SK-N-SH treated with all-trans-retinoic acid at 6 μM for 48 hours (cell line): ENCODE data around the gene FEV.

Experiments used
- ATAC-seq: fragments of 200-7000 bp; cut with Tn5 transposase; 3 replicates; pipeline ENCODE4 v1.9.1; 2020; ENCODE audit warnings: mild to moderate bottlenecking, moderate library complexity
- ARNTL ChIP-seq: fragments of 450-650 bp; formaldehyde crosslinking; IDR thresholded peaks from 2 replicates; pipeline ENCODE4 v1.5.0; 2020; ENCODE audit warnings: low read depth, mild to moderate bottlenecking, moderate library complexity, borderline replicate concordance
- BACH2 ChIP-seq: fragments of 250-450 bp; sonication (Bioruptor Pico); IDR thresholded peaks from 2 replicates; pipeline ENCODE4 v1.9.0; 2021; ENCODE audit warnings: mild to moderate bottlenecking, borderline replicate concordance
- CSDC2 ChIP-seq: fragments of 250-450 bp; sonication (Bioruptor Pico); IDR thresholded peaks from 2 replicates; pipeline ENCODE4 v1.5.0; 2020; ENCODE audit warnings: mild to moderate bottlenecking, moderate library complexity
- ESRRG ChIP-seq: fragments of 250-450 bp; sonication (Bioruptor Pico); IDR thresholded peaks from 2 replicates; pipeline ENCODE4 v1.6.1; 2021; ENCODE audit warnings: mild to moderate bottlenecking
- GLIS3 ChIP-seq: fragments of 250-450 bp; sonication (Bioruptor Pico); IDR thresholded peaks from 2 replicates; pipeline ENCODE4 v1.5.0; 2020; ENCODE audit warnings: mild to moderate bottlenecking, moderate library complexity
- ISL1 ChIP-seq: fragments of 250-450 bp; sonication (Bioruptor Pico); IDR thresholded peaks from 2 replicates; pipeline ENCODE4 v2.1.2; 2022; ENCODE audit warnings: mild to moderate bottlenecking, moderate library complexity
- OSR1 ChIP-seq: fragments of 250-450 bp; sonication (Bioruptor Pico); IDR thresholded peaks from 2 replicates; pipeline ENCODE4 v1.8.0; 2022; ENCODE audit warnings: moderate library complexity, mild to moderate bottlenecking, inconsistent platforms
- PPARA ChIP-seq: fragments of 250-450 bp; sonication (Bioruptor Pico); IDR thresholded peaks from 2 replicates; pipeline ENCODE4 v1.5.0; 2020; ENCODE audit warnings: mild to moderate bottlenecking, borderline replicate concordance
- RARB ChIP-seq: fragments of 250-450 bp; sonication (Bioruptor Pico); IDR thresholded peaks from 2 replicates; pipeline ENCODE4 v1.8.0; 2021; ENCODE audit warnings: mild to moderate bottlenecking, moderate library complexity
- SNAI2 ChIP-seq: fragments of 250-450 bp; sonication (Bioruptor Pico); IDR thresholded peaks from 2 replicates; pipeline ENCODE4 v1.5.0; 2020; ENCODE audit warnings: mild to moderate bottlenecking, moderate library complexity
- TCF4 ChIP-seq: fragments of 250-450 bp; sonication (Bioruptor Pico); IDR thresholded peaks from 2 replicates; pipeline ENCODE4 v1.8.0; 2021; ENCODE audit warnings: mild to moderate bottlenecking, moderate library complexity, borderline replicate concordance
- TOX ChIP-seq: fragments of 250-450 bp; sonication (Bioruptor Pico); IDR thresholded peaks from 2 replicates; pipeline ENCODE4 v1.8.0; 2021; ENCODE audit warnings: mild to moderate bottlenecking, moderate library complexity, borderline replicate concordance
- TSHZ2 ChIP-seq: fragments of 250-450 bp; sonication (Bioruptor Pico); IDR thresholded peaks from 2 replicates; pipeline ENCODE4 v1.5.0; 2020; ENCODE audit warnings: mild to moderate bottlenecking, moderate library complexity
- ZC3H10 ChIP-seq: fragments of 250-450 bp; sonication (Bioruptor Pico); IDR thresholded peaks from 2 replicates; pipeline ENCODE4 v1.5.1; 2021; ENCODE audit warnings: mild to moderate bottlenecking, moderate library complexity
- ZFP3 ChIP-seq: fragments of 250-450 bp; sonication (Bioruptor Pico); IDR thresholded peaks from 2 replicates; pipeline ENCODE4 v1.5.0; 2020; ENCODE audit warnings: mild to moderate bottlenecking, moderate library complexity
- ZFP30 ChIP-seq: fragments of 450-650 bp; formaldehyde crosslinking; IDR thresholded peaks from 2 replicates; pipeline ENCODE4 v1.5.0; 2022; ENCODE audit warnings: mild to moderate bottlenecking, moderate library complexity
- ZNF565 ChIP-seq: fragments of 450-650 bp; formaldehyde crosslinking; conservative IDR thresholded peaks from 2 replicates; pipeline ENCODE4 v1.5.0; 2020; ENCODE audit warnings: low read depth, mild to moderate bottlenecking, moderate library complexity
- ZNF70 ChIP-seq: fragments of 450-650 bp; formaldehyde crosslinking; IDR thresholded peaks from 2 replicates; pipeline ENCODE4 v1.5.0; 2020; ENCODE audit warnings: mild to moderate bottlenecking, moderate library complexity
- ZNF8 ChIP-seq: fragments of 450-650 bp; formaldehyde crosslinking; IDR thresholded peaks from 2 replicates; pipeline ENCODE4 v1.5.0; 2020; ENCODE audit warnings: mild to moderate bottlenecking, moderate library complexity
- TF ChIP-seq, protein P1 (sequence below): fragments of 250-450 bp; sonication (Bioruptor Pico); IDR thresholded peaks from 2 replicates; pipeline ENCODE4 v1.5.1; 2020; ENCODE audit warnings: low read depth, mild to moderate bottlenecking, moderate library complexity
- TF ChIP-seq, protein P2 (sequence below): fragments of 250-450 bp; sonication (Bioruptor Pico); IDR thresholded peaks from 2 replicates; pipeline ENCODE4 v1.5.1; 2021; ENCODE audit warnings: mild to moderate bottlenecking, moderate library complexity
- TF ChIP-seq, protein P3 (sequence below): fragments of 250-450 bp; sonication (Bioruptor Pico); IDR thresholded peaks from 2 replicates; pipeline ENCODE4 v1.8.0; 2020; ENCODE audit warnings: mild to moderate bottlenecking, moderate library complexity, borderline replicate concordance
- TF ChIP-seq, protein P4 (sequence below): fragments of 250-450 bp; sonication (Bioruptor Pico); IDR thresholded peaks from 2 replicates; pipeline ENCODE4 v1.8.0; 2021; ENCODE audit warnings: low read depth, mild to moderate bottlenecking, moderate library complexity, borderline replicate concordance

The FEV gene

GRCh38 chr2:218954541-218955300, 30.3 kb downstream of the FEV start:
- TF ChIP-seq TOX (CRISPR knock-in tag): no peak
- no peak for TF ChIP-seq ARNTL (CRISPR knock-in tag)
- TF ChIP-seq, protein P1, sequence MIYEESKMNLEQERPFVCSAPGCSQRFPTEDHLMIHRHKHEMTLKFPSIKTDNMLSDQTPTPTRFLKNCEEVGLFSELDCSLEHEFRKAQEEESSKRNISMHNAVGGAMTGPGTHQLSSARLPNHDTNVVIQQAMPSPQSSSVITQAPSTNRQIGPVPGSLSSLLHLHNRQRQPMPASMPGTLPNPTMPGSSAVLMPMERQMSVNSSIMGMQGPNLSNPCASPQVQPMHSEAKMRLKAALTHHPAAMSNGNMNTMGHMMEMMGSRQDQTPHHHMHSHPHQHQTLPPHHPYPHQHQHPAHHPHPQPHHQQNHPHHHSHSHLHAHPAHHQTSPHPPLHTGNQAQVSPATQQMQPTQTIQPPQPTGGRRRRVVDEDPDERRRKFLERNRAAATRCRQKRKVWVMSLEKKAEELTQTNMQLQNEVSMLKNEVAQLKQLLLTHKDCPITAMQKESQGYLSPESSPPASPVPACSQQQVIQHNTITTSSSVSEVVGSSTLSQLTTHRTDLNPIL (CRISPR knock-in tag): no peak
- no peak for TF ChIP-seq BACH2
- no peak for TF ChIP-seq ESRRG (CRISPR knock-in tag)
- TF ChIP-seq ZFP3 (CRISPR knock-in tag): no peak
- TF ChIP-seq GLIS3 (CRISPR knock-in tag): no peak
- TF ChIP-seq SNAI2 (CRISPR knock-in tag): no peak
- TF ChIP-seq, protein P2, sequence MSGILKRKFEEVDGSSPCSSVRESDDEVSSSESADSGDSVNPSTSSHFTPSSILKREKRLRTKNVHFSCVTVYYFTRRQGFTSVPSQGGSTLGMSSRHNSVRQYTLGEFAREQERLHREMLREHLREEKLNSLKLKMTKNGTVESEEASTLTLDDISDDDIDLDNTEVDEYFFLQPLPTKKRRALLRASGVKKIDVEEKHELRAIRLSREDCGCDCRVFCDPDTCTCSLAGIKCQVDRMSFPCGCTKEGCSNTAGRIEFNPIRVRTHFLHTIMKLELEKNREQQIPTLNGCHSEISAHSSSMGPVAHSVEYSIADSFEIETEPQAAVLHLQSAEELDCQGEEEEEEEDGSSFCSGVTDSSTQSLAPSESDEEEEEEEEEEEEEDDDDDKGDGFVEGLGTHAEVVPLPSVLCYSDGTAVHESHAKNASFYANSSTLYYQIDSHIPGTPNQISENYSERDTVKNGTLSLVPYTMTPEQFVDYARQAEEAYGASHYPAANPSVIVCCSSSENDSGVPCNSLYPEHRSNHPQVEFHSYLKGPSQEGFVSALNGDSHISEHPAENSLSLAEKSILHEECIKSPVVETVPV (CRISPR knock-in tag): no peak
- TF ChIP-seq ZNF70 (CRISPR knock-in tag): no peak
- no peak for TF ChIP-seq CSDC2 (CRISPR knock-in tag)
- no peak for ATAC-seq

GRCh38 chr2:218953366-218953954, 31.5 kb downstream of the FEV start:
- no peak for ATAC-seq
- TF ChIP-seq ISL1 (no peak), RARB (CRISPR knock-in tag) (no peak), OSR1 (CRISPR knock-in tag) (no peak), ZC3H10 (CRISPR knock-in tag) (no peak), ZNF565 (no peak), GLIS3 (CRISPR knock-in tag) (no peak), BACH2 (no peak), ESRRG (CRISPR knock-in tag) (no peak), ZFP30 (CRISPR knock-in tag) (no peak), PPARA (CRISPR knock-in tag) (no peak)
- TF ChIP-seq, protein P3, sequence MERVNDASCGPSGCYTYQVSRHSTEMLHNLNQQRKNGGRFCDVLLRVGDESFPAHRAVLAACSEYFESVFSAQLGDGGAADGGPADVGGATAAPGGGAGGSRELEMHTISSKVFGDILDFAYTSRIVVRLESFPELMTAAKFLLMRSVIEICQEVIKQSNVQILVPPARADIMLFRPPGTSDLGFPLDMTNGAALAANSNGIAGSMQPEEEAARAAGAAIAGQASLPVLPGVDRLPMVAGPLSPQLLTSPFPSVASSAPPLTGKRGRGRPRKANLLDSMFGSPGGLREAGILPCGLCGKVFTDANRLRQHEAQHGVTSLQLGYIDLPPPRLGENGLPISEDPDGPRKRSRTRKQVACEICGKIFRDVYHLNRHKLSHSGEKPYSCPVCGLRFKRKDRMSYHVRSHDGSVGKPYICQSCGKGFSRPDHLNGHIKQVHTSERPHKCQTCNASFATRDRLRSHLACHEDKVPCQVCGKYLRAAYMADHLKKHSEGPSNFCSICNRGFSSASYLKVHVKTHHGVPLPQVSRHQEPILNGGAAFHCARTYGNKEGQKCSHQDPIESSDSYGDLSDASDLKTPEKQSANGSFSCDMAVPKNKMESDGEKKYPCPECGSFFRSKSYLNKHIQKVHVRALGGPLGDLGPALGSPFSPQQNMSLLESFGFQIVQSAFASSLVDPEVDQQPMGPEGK: no peak
- TF ChIP-seq, protein P4, sequence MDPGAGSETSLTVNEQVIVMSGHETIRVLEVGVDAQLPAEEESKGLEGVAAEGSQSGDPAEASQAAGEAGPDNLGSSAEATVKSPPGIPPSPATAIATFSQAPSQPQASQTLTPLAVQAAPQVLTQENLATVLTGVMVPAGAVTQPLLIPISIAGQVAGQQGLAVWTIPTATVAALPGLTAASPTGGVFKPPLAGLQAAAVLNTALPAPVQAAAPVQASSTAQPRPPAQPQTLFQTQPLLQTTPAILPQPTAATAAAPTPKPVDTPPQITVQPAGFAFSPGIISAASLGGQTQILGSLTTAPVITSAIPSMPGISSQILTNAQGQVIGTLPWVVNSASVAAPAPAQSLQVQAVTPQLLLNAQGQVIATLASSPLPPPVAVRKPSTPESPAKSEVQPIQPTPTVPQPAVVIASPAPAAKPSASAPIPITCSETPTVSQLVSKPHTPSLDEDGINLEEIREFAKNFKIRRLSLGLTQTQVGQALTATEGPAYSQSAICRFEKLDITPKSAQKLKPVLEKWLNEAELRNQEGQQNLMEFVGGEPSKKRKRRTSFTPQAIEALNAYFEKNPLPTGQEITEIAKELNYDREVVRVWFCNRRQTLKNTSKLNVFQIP (CRISPR knock-in tag): no peak

GRCh38 chr2:218952160-218952559, 32.8 kb downstream of the FEV start:
- no peak for ATAC-seq
- TF ChIP-seq ARNTL (CRISPR knock-in tag): no peak
- no peak for TF ChIP-seq ZFP3 (CRISPR knock-in tag)
- no peak for TF ChIP-seq BACH2
- TF ChIP-seq, protein P4 (CRISPR knock-in tag): no peak
- TF ChIP-seq ISL1: no peak
- TF ChIP-seq, protein P2 (CRISPR knock-in tag): no peak
- no peak for TF ChIP-seq ZNF565
- TF ChIP-seq SNAI2 (CRISPR knock-in tag): no peak
- TF ChIP-seq TSHZ2: no peak
- no peak for TF ChIP-seq TCF4 (CRISPR knock-in tag)
- TF ChIP-seq GLIS3 (CRISPR knock-in tag): no peak
- no peak for TF ChIP-seq PPARA (CRISPR knock-in tag)
- no peak for TF ChIP-seq ZFP30 (CRISPR knock-in tag)
- TF ChIP-seq CSDC2 (CRISPR knock-in tag): no peak
- TF ChIP-seq ZNF8 (CRISPR knock-in tag): no peak
- TF ChIP-seq TOX (CRISPR knock-in tag): no peak
- TF ChIP-seq ZC3H10 (CRISPR knock-in tag): no peak
